ENCODE measurements around the gene ATP6V0E1.
"Not testable (repeated sequence)": the region's sequence is repeated elsewhere in the genome, so short reads cannot be mapped to it uniquely, and the experiment has no call there.

- TF ChIP-seq CTCF, POLR2A (IDR thresholded peaks at IDR 0.05): not testable (repeated sequence)
These were observed 33.5 kb downstream of the ATP6V0E1 start for GRCh38 chr5:173017087-173017486.

All from Peyer's patch (tissue), 4 donors.